Measurements from ENCODE around the gene ADAT3.

DNA sequence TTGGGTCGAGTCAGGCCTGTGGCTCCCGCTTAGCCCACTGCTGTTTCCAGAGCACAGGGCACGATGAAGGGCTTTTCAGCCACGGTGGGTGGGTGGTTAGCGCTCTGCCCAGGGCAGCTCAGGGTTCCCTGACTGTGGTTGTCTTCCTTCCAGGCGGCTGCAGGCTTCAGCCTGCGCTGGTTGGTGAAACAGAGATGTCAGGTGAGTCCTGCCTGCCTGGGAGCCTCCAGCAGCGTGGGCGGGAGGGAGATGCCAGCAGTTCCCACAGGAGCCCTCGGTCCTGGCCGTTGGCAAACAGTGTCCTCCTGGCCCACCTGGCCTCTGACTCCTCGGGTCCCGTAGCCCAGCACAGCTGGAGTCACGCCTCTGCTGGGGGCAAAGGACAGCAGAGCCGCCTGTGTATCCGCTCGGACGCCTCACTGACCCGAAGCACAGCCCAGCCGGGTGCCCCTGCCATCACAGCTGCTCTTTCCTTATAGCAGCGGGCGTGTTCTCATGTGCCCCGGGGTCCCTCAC lies 9.7 kb downstream of the ADAT3 start:
- TF ChIP-seq, protein P1, sequence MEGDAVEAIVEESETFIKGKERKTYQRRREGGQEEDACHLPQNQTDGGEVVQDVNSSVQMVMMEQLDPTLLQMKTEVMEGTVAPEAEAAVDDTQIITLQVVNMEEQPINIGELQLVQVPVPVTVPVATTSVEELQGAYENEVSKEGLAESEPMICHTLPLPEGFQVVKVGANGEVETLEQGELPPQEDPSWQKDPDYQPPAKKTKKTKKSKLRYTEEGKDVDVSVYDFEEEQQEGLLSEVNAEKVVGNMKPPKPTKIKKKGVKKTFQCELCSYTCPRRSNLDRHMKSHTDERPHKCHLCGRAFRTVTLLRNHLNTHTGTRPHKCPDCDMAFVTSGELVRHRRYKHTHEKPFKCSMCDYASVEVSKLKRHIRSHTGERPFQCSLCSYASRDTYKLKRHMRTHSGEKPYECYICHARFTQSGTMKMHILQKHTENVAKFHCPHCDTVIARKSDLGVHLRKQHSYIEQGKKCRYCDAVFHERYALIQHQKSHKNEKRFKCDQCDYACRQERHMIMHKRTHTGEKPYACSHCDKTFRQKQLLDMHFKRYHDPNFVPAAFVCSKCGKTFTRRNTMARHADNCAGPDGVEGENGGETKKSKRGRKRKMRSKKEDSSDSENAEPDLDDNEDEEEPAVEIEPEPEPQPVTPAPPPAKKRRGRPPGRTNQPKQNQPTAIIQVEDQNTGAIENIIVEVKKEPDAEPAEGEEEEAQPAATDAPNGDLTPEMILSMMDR (IDR thresholded peaks at IDR 0.05; ENCODE audit: insufficient read depth, low read depth, low read length), result no peak
- TF ChIP-seq EZH2 (IDR thresholded peaks at IDR 0.05; ENCODE audit: insufficient read depth, low read length), result no peak
